Activated T-cell treated with anti-CD3 and anti-CD28 coated beads, Interleukin-2, amount 50 U/mL, for 1 hour (primary cell): ENCODE results near the gene MEX3A.
"Not testable (repeated sequence)": the region's sequence is repeated elsewhere in the genome, so short reads cannot be mapped to it uniquely, and the experiment has no call there.

Experiments
- DNase-seq: peaks from one replicate; pipeline ENCODE4 v3.0.0-alpha.2; 2020

The MEX3A gene, protein sequence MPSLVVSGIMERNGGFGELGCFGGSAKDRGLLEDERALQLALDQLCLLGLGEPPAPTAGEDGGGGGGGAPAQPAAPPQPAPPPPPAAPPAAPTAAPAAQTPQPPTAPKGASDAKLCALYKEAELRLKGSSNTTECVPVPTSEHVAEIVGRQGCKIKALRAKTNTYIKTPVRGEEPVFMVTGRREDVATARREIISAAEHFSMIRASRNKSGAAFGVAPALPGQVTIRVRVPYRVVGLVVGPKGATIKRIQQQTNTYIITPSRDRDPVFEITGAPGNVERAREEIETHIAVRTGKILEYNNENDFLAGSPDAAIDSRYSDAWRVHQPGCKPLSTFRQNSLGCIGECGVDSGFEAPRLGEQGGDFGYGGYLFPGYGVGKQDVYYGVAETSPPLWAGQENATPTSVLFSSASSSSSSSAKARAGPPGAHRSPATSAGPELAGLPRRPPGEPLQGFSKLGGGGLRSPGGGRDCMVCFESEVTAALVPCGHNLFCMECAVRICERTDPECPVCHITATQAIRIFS

DNA sequence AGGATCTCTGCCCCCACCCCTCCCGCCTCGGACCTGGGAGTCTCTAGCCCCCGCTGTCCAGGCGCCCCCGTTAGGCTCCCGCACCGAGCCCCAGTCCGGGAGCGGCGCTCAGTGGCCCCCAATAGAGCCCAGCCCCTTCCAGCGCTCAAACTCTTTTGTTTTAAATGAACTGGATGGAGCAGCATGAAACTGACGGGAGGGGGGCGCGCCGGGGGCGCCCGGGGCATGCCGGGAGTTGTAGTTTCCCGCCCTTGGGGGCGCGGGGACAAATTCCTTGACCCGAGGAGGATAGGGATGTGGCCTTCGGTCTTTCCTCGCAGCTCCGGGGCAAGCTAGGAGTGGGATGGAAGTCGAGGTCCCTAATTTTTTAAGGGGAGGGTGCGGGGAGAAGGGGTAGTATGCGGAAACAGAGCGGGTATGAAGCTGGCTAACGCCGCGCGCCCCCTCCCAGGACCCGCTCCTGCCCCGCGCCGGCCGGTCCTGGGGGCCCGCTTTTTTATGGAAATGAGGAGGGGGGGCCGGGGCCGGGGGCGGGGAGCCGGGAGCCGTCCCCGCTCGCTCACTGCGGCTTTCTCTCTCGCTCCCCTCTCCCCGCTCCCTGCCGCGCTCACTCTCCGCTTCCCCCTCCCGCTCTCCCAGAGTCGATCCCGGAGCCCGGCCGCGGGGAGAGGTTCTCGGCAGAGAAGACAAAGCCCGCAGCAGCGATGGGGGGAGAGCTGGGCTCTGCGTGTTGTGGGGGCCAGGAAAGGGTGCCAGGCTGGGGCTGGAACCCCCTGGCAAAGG, at the start of gene MEX3A:
TSS of gene MEX3A (minus strand) at position 157 of the 783 bp plus-strand sequence. CDS start 467 bp downstream, outside the sequence.
- peak; percentile 73 for DNase-seq

DNA sequence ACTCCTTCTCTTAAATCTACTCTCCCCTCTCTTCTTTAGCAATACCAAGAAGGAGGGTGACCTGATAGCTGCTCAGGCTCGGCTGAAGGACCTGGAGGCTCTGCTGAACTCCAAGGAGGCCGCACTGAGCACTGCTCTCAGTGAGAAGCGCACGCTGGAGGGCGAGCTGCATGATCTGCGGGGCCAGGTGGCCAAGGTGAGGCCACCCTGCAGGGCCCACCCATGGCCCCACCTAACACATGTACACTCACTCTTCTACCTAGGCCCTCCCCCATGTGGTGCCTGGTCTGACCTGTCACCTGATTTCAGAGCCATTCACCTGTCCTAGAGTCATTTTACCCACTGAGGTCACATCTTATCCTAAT, 48.3 kb upstream of the MEX3A start:
- no peak for DNase-seq

DNA sequence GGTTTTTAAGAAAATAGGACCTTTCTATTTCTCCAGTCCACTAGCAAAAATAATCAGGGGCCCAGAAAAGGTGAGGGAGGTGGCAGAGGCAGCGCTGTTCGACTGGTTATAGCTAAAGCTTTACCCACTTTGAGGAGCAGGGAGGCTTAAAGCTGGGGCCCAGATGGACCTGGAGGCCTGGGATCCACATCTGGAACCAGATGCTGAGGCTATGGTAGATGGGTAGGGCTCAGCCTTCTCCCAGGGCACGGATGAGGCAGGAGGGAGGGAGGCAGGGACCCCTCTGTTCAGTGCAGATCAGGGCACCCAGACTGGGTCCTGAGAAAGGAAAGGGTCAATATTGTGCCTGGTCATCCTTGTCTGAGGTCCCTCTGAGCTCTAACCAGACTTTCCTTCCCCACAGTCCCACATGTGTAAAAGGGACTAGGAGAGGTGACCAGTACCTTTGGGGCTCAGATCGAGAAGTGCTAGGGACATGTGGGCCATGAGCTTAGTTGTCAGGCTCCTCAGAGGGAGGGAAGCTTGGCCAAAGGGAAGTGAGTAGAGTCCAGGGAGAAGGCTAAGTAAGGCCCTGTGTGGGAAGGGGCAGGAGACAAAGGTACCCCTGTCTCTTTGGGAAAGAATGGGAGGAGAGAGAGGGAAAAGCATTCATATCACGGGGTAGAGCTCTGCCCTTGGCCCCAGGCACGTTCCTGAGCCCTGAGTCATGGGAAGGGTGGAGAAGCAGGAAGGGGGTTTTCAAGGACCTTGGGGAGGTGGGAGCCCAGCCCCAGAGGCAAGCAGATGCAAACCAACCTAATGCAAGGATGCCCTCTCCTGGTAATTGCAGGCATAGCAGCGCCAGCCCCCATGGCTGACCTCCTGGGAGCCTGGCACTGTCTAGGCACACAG, 47.7 kb upstream of the MEX3A start:
- peak; percentile 83 for DNase-seq

DNA sequence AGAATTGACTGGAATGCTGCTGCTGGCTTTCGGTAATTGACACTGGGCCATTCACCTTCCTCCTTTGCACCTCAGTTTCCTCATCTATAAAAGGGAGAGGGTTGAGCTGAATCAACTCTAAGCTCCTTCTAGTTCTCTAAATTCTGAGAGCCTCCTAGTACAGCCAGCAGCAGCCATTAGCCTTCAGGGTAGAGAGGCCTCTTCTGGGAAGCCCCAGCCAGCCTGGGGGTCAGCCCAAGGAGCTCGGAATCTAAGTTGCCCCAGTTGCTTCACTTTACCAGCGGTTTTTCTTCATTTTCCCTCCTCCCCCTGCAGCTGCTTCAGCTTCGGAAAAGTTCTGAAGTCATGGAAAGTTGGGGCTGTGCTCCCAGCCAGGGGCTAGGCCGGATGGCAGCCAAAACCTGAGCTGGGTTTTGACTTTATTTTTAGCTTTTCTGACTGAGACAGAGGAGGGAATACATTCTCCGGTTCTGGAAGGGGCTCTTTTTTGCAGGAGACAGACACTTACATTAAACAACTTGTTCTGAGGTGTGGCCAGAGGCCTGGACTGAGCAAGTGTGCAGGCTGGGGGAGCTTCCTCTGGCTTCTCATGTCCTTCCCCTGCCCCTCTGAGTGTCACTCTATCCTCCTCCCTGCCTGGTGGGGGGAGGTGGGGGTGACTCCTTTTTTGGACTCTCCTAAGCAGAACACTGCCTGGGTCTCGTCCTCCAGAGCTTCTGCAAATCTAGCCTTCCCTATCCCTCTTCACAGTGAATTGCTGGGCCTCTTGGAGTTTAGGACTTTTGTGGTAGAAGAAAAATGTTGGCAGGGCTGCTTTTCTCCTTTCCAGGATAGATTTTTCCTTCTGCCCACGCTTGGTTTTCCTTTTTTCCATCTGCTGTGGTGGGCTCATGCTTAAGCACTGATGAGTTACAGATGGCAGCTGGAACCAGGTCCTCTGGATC, 46.7 kb upstream of the MEX3A start:
- no peak for DNase-seq

DNA sequence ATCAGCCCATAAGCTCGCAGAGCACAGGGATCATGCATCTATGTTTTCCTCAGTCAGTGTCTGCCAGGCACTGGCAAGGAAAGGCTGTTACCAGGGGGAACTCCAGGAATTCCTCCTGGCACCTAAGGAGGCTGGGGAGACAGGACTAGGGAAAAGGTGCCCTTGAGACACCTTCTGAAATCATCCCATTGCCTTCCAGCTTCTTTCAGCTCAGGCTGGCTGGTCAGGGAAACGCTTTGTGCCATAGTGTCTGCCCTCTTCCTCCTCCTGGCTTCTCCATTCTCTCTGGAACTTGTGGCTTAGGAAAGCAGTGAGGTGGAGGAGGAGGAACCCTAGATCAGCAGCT, 46.0 kb upstream of the MEX3A start:
- no peak for DNase-seq

DNA sequence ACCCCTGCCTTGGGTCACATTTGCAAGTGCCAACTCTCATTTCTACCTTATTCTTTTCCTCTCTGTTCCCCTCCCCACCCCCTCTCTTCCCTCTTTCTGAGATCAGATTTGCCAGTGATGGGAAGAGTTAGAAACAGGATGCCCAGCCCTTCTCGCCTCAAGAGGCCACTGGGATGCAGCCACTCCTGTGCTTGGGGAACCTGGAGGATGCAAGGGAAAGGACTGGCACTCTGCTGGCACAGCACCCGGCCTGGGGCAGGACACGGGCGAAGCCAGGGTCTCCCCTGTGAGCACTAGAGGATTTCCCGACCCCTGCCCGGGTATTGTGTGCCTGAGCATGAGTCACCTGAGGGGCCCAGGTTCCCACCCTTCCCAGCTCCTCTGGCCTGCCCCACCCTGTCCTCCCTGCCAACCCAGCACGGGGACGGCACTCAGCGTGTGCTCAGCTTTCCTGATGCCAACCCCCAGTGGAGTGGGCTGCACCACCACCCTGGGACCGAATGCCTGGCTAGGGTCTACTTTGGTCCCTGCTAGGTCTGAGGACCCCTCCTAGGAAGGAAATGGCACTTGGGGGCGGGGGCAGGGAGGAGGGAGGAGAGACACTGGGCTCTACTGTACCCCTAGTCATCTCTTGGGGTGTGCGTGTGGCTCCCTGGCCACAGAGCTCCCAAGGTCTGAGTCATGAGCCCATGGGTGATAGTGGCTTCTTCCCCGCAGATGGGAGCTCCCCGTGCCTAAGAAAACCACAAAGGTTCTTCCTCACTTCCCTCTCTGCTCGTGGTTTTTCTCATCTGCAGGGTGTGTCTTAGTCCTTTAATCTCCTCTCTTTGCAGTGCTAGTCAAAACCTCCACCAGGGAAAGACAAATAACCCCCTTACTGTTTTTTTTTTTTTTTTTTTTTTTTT, 44.6 kb upstream of the MEX3A start:
- peak; percentile 82 for DNase-seq

DNA sequence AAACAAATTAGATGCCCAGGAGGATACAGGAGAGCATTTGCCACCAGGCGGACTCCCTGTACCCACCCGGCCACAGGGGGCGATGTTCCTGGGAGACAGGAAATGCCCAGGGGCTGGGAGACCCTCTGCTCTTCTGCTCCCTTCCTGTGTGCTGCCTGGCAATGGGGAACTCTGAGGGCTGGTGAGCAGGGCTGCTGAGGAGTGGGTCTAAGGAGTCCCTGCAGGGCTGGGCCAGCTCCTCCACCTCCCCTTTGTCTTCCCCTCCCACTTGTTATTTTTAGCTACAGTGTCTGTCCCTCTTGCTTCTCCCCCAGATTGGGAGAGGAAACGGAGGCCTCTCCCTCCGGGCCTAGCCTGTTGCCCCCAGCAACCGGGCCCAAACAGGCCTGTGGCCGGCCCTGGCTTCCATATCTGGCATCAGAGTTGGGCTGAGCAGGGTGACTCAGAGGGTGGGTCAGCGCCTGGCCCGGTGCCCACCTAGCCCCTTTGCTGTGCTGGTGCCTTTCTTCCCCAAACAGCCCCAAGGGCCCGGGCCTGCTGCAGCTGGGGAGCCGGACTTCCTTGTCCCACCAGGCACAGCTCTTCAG, 43.9 kb upstream of the MEX3A start:
- peak; percentile 73 for DNase-seq

DNA sequence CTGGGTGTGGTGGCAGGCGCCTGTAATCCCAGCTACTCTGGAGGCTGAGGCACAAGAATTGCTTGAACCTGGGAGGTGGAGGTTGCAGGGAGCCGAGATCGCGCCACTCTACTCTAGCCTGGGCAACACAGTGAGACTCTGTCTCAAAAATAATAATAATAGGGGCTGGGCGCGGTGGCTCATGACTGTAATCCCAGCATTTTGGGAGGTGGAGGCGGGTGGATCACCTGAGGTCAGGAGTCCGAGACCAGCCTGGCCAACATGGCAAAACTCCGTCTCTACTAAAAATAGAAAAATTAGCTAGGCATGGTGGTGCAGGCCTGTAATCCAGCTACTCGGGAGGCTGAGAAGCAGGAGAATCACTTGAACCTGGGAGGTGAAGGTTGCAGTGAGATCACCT, 43.3 kb upstream of the MEX3A start:
- not testable (repeated sequence) for DNase-seq

DNA sequence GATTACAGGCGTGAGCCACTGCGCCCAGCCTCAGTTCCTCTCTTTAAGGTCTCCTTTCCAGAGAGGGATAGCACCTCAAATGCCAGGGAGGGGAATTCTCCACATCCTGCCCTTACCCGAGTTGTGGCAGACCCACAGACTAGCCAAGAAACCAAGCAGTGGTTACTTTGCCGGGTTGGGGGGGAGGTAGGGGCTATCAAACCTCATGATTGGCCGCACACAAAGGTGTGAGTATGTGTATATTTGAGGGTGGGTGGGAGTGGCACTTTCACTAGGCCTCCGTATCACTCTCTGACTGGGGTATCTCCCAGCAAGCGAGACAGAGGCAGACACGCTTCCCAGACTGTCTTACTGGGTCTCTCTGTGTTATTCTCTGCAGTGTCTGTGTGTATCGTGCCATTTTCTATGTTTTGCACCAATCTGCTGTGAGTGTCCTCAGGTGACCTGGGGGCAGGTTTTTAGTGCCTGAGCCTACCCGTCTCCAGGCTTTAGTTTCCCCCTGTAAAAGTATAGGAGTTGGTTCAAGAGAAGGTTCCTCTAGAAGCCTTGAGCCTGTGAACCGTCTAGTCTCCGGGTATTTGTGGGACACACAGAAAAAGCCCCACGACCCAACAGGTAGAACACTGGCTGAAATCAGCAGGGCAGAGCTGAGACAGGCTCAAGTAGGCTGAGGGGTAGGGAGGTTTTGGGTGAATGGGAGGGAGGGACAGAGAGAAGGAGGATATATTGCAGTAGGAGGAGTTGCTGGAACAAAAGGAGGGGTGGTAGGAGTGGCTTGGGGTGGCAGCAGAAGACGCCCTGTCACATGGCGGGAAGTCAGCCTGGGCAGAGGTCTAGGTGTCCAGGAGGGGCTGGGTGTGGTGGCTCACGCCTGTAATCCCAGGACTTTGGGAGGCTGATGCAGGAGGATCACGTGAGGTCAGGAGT, 42.6 kb upstream of the MEX3A start:
- no peak for DNase-seq

DNA sequence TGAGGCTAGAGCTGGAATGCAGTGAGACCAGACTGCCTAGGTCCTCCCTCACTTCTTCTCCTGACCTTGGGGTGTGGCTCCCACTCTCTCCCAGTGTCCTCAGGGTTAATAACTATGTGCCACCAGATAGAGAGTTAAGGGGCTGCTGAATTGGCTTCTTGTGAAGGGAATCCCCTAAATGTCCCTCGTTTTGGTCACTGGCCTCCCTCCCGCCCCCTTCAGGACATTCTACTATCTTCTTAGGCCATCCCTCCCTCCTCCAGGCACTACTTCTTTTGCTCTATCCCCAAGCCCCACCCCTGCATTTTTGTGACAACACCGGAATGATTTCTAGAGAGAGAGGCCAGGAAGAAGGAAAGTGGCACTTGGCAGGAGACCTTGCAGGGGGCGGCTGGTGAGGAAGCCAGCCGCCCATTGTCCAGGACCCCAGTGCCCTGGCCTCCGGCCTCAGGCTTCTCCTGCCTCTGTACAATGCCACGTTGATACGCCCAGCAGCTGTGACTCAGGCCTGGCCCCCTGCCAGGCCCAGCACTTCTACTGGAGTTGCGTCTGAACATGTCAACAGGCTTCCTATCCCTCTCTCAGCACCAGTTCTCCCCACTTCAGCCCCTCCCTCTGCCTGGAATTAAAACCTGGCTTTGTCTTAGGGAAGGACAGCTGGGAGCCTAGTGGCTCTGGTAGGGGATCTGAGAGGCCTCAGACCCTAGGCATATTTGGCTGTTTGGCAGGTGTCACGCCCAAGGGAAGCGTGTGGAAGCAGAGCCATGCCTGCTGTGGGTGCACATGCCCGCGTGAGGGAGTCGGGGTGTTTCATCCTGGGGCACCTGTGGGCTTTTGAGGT, 41.3 kb upstream of the MEX3A start:
- DNase-seq: peak; percentile 78

DNA sequence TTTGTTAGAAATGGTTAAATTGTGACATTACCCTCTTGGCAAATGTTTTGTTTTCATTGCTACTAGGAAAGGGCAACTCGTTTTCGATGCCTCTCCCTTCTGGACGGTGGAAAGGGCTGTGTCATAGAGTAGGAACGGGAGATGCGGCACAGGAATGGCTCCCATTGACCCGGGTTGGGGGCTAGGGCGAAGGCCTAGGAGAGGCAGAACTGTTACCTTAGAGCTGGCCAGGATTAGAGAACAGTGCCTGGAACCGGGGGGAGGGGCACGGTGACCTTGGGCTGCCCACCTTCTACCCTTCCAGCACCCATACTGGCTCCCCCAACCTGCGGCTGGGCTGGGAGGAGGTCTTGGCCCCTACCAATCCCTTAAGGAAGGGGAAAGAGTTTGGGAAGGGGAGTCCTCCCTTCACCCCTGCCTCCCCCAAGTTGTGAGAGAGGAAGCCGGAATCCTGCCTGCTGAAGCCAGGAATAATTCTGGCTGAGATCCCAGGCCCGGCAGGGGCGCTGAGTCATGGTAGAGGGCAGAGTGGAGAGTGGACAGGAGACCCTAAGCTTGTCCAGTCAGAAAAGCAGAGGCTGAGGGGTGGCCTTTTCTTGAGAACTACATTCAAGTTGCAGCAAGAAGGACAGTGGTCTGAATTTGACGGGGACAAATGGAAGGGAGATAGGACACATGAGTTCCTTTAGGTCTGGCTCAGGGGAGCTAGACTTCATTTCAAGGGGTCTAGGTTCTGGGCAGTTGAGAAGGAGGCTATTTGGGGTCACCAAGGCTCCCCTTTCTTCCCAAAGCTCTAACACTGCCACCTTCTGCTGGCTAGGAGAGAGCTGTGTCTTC, 40.5 kb upstream of the MEX3A start:
- DNase-seq: no peak

DNA sequence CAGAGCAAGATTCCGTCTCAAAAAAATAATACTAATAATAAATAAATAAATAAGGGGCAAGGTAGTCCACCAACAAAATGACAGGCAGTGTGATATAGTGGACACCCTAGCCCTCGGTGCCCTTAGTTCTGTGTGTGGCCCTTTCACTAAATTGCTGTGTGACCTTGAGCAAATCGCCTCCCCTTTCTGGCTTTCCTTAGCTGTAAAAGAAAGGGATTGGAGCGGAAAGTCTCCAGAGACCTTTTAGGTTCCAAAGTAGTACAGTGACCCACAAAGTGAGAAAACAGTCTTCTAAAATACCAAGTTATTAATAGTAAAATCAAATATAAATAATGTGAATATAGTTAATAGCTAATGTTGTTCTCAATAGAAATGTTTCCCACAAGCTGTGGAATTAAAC, 39.8 kb upstream of the MEX3A start:
- DNase-seq: no peak

DNA sequence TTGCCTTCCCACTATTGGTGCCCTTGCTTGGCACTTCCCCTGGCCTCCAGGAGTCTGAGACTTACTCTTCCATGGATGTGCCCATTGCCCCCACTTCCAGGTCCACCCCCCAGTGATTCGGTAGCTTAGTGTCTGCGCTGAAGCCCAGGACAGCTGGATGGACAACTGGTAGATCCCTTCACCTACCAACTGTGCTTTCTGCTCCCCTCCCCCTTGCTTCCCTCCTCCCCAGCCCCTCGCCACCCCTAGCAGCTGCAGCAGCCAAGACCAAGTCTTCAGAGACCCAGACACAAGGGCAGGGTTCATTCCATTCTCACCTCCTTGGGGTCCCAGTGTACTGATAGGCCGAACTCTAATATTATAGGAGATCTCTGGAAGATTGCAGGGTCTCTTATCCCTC, 39.2 kb upstream of the MEX3A start:
- no peak for DNase-seq

DNA sequence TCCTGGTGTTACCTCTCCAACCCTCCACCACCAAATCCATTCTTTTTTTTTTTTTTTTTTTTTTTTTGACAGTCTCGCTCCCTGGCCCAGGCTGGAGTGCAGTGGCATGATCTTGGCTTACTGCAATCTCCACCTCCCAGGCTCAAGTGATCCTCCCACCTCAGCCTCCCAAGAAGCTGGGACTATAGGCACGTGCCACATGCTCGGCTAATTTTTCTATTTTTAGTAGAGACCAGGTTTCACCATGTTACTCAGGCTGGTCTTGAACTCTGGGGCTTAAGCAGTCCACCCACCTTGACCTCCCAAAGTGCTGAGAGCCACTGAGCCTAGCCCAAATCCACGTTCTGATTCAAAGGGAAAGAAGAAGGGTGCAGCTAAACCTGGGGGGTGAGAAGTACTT, 38.7 kb upstream of the MEX3A start:
- not testable (repeated sequence) for DNase-seq

DNA sequence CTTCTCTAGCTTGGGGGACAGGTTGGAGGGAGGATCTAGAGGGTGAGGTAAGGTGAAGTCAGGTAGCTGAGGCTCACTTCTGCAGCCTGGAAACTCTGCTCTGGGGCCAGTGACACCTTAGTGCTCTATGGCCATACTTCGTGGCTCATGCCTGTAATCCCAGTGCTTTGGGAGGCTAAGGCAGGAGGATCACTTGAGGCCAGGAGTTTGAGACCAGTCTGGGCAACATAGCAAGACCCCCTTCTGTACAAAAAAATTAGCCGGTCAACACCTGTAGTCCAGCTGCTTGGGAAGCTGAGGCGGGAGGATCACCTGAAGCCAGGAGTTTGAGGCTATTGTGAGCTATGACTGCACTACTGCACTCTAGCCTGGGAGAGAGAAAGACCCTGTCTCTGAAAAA, 38.1 kb upstream of the MEX3A start:
- DNase-seq: no peak

DNA sequence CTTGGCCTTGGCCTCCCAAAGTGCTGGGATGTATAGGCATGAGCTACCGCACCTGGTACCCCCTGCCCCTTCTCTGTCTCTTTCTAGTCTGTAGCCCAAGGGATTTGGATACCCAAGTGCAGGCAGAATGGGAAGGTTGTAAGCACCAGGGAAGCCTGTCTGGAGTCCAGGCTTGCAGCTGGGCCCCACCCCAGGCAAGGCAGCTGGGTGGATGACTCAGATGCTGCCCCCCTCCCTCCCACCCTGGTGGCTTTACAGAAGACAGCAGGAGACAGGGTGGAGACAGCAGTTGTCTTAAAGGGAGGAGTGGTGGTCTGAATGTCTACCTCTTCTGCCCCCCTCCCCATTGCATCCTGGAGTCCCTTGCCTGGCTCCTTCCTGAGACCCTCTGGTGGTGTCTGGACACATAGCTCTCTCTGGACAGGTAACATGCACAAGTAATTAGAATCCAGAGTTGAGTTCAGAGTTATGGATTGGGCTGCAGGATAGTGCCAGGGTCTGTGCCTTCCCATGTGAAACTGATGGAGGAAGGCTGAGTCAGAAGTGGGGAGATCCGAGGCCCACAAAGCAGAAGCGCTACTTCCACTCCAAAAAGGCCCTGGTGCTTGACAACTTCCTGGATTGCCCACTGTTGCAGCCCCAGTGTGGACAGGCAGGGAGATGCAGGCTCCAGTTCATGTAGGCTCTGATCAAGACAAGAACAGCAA, 37.4 kb upstream of the MEX3A start:
- peak; percentile 57 for DNase-seq
